Thyroid gland (tissue), 4 donors: Measurements from ENCODE around the gene ZFAND4. TPM values are rescaled to one million over a fixed set of nuclear protein-coding genes. Genes with fewer than 3 reads are reported as not detected.
"Not testable (repeated sequence)": the region's sequence is repeated elsewhere in the genome, so short reads cannot be mapped to it uniquely, and the experiment has no call there.

Experiments
- DNase-seq, 2 donors: peaks; one replicate each; pipeline ENCODE4 v3.0.0-alpha.2; 2019
- H3K27ac ChIP-seq, 3 donors: fragments of 200-600 bp; sonication (generic); 1 replicate in 2 of 3; 2 replicates in 1 of 3; pipeline ENCODE4 v1.5.1; 2016 to 2019; ENCODE audit warnings: mild to moderate bottlenecking in 1 of 3, moderate library complexity in 1 of 3
- H3K27me3 ChIP-seq: fragments of 200-600 bp; sonication (generic); one replicate; pipeline ENCODE4 v1.5.1; 2019
- H3K36me3 ChIP-seq, 2 donors: fragments of 200-600 bp; sonication (generic); one replicate each; pipeline ENCODE4 v1.5.1; 2016 to 2019
- H3K4me1 ChIP-seq, 2 donors: fragments of 200-600 bp; sonication (generic); one replicate each; pipeline ENCODE4 v1.5.1; 2017 to 2019
- H3K4me3 ChIP-seq, 3 donors: fragments of 200-600 bp; sonication (generic); replicated peaks in 1 of 3; 1 replicate in 2 of 3; 2 replicates in 1 of 3; pipeline ENCODE4 v1.5.1; 2016; ENCODE audit warnings: mild to moderate bottlenecking in 1 of 3
- H3K9me3 ChIP-seq: fragments of 200-600 bp; sonication (generic); one replicate; pipeline ENCODE4 v1.5.1; 2017
- POLR2A ChIP-seq, 2 donors: fragments of 450-650 bp; IDR thresholded peaks; one replicate each; pipeline ENCODE4 v1.6.1; 2017; ENCODE audit warnings: antibody characterized with exemption in 2 of 2, mild to moderate bottlenecking in 2 of 2, moderate library complexity in 1 of 2
- WGBS, 2 donors: methylation state at CpG; one replicate each; pipeline ENCODE4 v1.1.5; 2017; 5-methylcytosine and 5-hydroxymethylcytosine counted together
- intact Hi-C: fragments of 100-400 bp; cut with DNase I; formaldehyde crosslinking; loops from one replicate; pipeline ENCODE4 v1.15.1; 2023
- total RNA-seq, 4 donors: library from RNA; depleted of rRNA; stranded (reverse); fragments of >200 nt; gene quantifications; one replicate each; pipeline ENCODE4 v1.2.3, GENCODE V29; 2016
- TF ChIP-seq, protein P1 (sequence below), 6 experiments: fragments of 200-600 bp in 3 of 6; fragments of 450-650 bp in 3 of 6; sonication (generic) in 3 of 6; IDR thresholded peaks; one replicate each; pipeline ENCODE4 v1.5.1; 2016 to 2019; ENCODE audit warnings: antibody characterized with exemption in 6 of 6, mild to moderate bottlenecking in 2 of 6, inconsistent platforms in 1 of 6, moderate library complexity in 1 of 6

The ZFAND4 gene
- total RNA-seq, 4 donors from 2014 or later, result 43.2 to 52.0 (median 49.9) TPM

DNA sequence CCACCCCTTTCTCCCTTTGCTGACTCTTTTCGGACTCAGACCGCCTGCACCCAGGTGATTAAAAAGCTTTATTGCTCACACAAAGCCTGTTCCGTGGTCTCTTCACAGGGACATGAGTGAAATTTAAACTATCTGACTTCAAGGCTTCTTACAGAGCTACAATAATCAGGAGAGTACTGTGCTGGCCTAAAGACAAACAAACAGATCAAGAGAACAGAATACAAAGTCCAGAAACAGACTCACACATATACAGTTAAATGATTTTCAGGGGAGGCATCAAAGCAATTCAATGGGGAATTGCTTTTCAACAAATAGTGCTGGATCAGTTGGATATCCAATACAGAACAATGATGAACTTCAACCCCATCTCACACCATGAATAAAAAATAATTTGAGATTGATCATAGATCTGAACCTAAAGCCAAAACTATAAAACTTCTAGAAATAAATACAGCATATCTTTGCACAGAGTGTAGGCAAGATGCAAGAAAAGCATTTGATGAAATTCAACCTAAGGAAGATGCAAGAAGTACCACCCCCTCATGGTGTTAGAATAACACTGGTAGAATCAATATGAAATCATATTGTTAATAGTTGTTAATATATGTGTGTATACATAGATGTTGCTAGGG, 96.5 kb downstream of the ZFAND4 start:
- Histone ChIP-seq H3K4me3 (no peak overlapping the region), H3K4me1 (no peaks in the 10 kb centered on the region), H3K9me3 (no peaks in the 10 kb centered on the region), H3K36me3 (no peaks in the 10 kb centered on the region), H3K27ac (no peak overlapping the region), H3K27me3 (no peaks in the 10 kb centered on the region)
- WGBS, 2 donors, result 94 to 97% methylated on average over 3 of the region's 3 CpGs
- intact Hi-C loops, result no loop called here
- no peak for TF ChIP-seq POLR2A (IDR thresholded peaks at IDR 0.05)
- TF ChIP-seq, protein P1, sequence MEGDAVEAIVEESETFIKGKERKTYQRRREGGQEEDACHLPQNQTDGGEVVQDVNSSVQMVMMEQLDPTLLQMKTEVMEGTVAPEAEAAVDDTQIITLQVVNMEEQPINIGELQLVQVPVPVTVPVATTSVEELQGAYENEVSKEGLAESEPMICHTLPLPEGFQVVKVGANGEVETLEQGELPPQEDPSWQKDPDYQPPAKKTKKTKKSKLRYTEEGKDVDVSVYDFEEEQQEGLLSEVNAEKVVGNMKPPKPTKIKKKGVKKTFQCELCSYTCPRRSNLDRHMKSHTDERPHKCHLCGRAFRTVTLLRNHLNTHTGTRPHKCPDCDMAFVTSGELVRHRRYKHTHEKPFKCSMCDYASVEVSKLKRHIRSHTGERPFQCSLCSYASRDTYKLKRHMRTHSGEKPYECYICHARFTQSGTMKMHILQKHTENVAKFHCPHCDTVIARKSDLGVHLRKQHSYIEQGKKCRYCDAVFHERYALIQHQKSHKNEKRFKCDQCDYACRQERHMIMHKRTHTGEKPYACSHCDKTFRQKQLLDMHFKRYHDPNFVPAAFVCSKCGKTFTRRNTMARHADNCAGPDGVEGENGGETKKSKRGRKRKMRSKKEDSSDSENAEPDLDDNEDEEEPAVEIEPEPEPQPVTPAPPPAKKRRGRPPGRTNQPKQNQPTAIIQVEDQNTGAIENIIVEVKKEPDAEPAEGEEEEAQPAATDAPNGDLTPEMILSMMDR (IDR thresholded peaks at IDR 0.05), result no peak
- no peak for DNase-seq

DNA sequence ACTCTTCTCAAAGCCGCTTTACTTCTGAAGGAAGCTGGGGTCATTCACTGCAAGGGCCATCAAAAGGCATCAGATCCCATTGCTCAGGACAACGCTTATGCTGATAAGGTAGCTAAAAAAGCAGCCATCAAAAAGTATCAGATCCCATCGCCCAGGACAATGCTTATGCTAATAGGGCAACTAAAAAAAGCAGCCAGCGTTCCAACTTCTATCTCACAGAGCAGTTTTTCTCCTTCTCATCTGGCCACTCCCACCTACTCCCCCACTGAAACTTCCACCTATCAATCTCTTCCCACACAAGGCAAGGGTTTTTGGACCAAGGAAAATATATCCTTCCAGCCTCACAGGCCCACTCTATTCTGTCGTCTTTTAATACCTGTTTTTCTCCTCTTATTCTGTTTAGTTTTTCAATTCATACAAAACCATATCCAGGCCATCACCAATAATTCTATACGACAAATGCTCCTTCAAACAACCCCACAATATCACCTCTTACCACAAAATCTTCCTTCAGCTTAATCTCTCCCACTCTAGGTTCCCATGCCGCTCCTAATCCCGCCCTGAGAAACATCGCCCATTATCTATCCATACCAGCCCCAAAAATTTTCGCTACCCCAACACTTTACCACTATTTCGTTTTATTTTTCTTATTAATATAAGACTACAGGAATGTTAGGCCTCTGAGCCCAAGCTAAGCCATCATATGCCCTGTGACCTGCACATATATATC, 97.4 kb downstream of the ZFAND4 start:
- H3K27ac ChIP-seq, H3K9me3 ChIP-seq, H3K4me3 ChIP-seq, H3K36me3 ChIP-seq, H3K27me3 ChIP-seq, DNase-seq, H3K4me1 ChIP-seq, intact Hi-C loops: not testable (repeated sequence)
- 86 to 91% methylated on average over 11 of the region's 11 CpGs for WGBS, 2 donors

DNA sequence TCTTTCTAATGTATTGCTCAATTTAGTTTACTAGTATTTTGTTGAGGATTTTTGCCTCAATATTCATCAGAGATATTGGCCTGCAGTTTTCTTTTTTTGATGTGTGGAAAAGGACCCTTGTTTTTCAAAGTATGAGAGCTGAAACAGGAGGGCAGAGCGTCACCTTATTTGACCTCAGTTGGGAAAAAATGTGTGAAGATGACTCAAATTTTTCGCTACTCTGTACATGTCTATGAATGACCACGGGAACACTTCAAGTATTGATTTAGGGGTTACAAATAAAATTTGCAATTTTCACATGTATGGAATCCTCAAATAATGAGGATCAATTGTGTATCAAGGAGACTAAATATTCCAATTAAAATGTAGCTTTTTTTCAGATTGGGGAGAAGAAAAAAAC, 103.1 kb downstream of the ZFAND4 start:
- H3K27me3 ChIP-seq, result no peaks in the 10 kb centered on the region
- H3K4me3 ChIP-seq, result no peak overlapping the region
- H3K36me3 ChIP-seq, result no peaks in the 10 kb centered on the region
- intact Hi-C loops, result no loop called here
- WGBS, 2 donors, result 96% methylated on average over 3 of the region's 3 CpGs
- no peak for DNase-seq
- no peaks in the 10 kb centered on the region for H3K9me3 ChIP-seq
- TF ChIP-seq, protein P1 (IDR thresholded peaks at IDR 0.05), result no peak
- no peak for TF ChIP-seq POLR2A (IDR thresholded peaks at IDR 0.05)
- no peak overlapping the region for H3K27ac ChIP-seq
- H3K4me1 ChIP-seq, result no peaks in the 10 kb centered on the region

DNA sequence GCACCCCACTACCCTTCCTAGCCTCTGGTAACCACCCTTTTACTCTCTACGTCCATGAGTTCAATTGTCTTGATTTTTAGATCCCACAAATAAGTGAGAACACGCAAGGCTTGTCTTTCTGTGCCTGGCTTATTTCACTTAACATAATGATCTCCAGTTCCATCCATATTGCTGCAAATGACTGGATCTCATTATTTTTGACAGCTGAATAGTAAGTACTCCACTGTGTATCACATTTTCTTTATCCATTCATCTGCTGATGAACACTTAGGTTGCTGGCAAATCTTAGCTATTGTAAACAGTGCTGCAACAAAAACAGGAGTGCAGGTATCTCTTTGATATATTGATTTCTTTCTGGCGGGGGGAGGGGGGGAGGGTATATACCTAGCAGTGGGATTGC, 106.2 kb downstream of the ZFAND4 start:
- intact Hi-C loops, result no loop called here
- Histone ChIP-seq H3K27me3 (no peaks in the 10 kb centered on the region), H3K9me3 (no peaks in the 10 kb centered on the region), H3K4me3 (no peak overlapping the region), H3K36me3 (no peaks in the 10 kb centered on the region), H3K27ac (no peak overlapping the region), H3K4me1 (no peaks in the 10 kb centered on the region)
- WGBS, 2 donors, result 91 to 93% methylated on average over 3 of the region's 3 CpGs
- TF ChIP-seq POLR2A (IDR thresholded peaks at IDR 0.05), result no peak
- TF ChIP-seq, protein P1 (IDR thresholded peaks at IDR 0.05), result no peak
- no peak for DNase-seq

Other genes starting within 250 kb of the ZFAND4 start
- gene WASHC2C, start 54.5 kb upstream of the ZFAND4 start, total RNA-seq, result 10 to 100 TPM; 32.2 to 49.7 (median 39.9) TPM
- 10 to 100 TPM; 10.6 to 28.5 (median 17.8) TPM for gene AGAP4, start 174.7 kb upstream of the ZFAND4 start, total RNA-seq